Progenitor cell of endocrine pancreas (in vitro differentiated cells): ENCODE measurements around the gene ENDOG. TPM values are rescaled to one million over a fixed set of nuclear protein-coding genes. Genes with fewer than 3 reads are reported as not detected.
"Not testable (repeated sequence)": the region's sequence is repeated elsewhere in the genome, so short reads cannot be mapped to it uniquely, and the experiment has no call there.

Source experiments
- DNase-seq: peaks from one replicate; pipeline ENCODE4 v3.0.0; 2021; ENCODE audit warnings: low spot score; ENCODE audit not compliant: unreplicated experiment
- H3K27ac Mint-ChIP-seq: 2 replicates; pipeline ENCODE4 v1.8.0; 2021; ENCODE audit warnings: mild to moderate bottlenecking, moderate library complexity, mixed read lengths
- H3K27me3 Mint-ChIP-seq: 2 replicates; pipeline ENCODE4 v1.8.0; 2021; ENCODE audit warnings: mixed read lengths
- H3K36me3 Mint-ChIP-seq: 2 replicates; pipeline ENCODE4 v1.8.0; 2022; ENCODE audit warnings: mixed read lengths; ENCODE audit not compliant: insufficient read depth
- H3K4me1 Mint-ChIP-seq: 2 replicates; pipeline ENCODE4 v1.8.0; 2021; ENCODE audit warnings: low read depth, mixed read lengths
- H3K4me3 Mint-ChIP-seq: 2 replicates; pipeline ENCODE4 v1.8.0; 2021; ENCODE audit warnings: low read depth, mild to moderate bottlenecking, moderate library complexity, mixed read lengths
- H3K9me3 Mint-ChIP-seq: 2 replicates; pipeline ENCODE4 v1.8.0; 2021; ENCODE audit warnings: low read depth, mixed read lengths
- total RNA-seq: library from RNA; stranded (reverse); gene quantifications from 2 replicates; pipeline ENCODE4 v1.2.1, GENCODE V29; 2021
- TF ChIP-seq, protein P1 (sequence below): fragments of 200-600 bp; sonication (generic); IDR thresholded peaks from one replicate; pipeline ENCODE4 v1.5.0; 2021; ENCODE audit warnings: antibody characterized with exemption, mild to moderate bottlenecking; ENCODE audit not compliant: unreplicated experiment

ENDOG gene
- total RNA-seq, 1 donor from 2014 or later, result 14.7 TPM

DNA sequence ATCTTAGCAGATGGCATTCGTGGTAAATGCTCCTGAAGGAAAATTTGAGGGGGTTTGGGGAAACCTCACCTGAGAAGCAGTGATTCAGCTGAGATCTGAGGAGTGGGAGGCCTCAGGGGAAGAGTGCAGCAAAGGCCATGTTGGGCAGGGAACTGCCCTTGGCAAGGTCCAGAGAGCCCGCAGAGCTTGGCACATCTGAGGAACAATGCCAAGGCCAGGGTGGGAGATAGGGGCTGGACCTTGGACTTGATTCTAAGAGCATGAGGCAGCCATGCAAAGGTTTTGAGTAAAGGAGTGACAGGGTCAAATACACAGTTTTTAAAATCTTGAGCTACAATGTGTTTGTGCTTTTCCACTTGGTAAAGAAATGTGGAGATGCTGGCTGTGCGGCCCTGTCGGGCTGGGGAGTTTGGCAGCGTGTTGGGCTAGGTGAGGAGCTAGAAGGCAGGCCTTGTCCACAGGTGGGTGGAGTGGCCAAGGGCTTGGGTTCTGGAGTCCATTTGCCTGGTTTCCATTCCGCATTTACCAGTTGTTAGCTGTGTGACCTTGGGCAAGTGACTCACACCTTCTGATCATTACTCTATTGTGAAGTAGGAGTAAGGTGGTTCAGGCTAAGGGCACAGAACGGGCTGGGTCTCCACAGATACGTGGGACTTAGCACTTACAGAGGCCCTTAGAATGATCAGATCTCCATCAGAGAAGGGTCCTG is 25.2 kb upstream of the ENDOG start:
- H3K4me1 Mint-ChIP-seq, result no peaks in the 10 kb centered on the region
- no peaks in the 10 kb centered on the region for H3K27me3 Mint-ChIP-seq
- no peak overlapping the region for H3K4me3 Mint-ChIP-seq
- TF ChIP-seq, protein P1, sequence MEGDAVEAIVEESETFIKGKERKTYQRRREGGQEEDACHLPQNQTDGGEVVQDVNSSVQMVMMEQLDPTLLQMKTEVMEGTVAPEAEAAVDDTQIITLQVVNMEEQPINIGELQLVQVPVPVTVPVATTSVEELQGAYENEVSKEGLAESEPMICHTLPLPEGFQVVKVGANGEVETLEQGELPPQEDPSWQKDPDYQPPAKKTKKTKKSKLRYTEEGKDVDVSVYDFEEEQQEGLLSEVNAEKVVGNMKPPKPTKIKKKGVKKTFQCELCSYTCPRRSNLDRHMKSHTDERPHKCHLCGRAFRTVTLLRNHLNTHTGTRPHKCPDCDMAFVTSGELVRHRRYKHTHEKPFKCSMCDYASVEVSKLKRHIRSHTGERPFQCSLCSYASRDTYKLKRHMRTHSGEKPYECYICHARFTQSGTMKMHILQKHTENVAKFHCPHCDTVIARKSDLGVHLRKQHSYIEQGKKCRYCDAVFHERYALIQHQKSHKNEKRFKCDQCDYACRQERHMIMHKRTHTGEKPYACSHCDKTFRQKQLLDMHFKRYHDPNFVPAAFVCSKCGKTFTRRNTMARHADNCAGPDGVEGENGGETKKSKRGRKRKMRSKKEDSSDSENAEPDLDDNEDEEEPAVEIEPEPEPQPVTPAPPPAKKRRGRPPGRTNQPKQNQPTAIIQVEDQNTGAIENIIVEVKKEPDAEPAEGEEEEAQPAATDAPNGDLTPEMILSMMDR, result no peak
- H3K9me3 Mint-ChIP-seq, result no peaks in the 10 kb centered on the region
- H3K27ac Mint-ChIP-seq, result no peak overlapping the region
- no peak for DNase-seq
- peaks cover 7% of the 10 kb centered on the region for H3K36me3 Mint-ChIP-seq

- not testable (repeated sequence) for DNase-seq, H3K27ac Mint-ChIP-seq, H3K4me1 Mint-ChIP-seq, H3K27me3 Mint-ChIP-seq, H3K9me3 Mint-ChIP-seq, H3K4me3 Mint-ChIP-seq
- H3K36me3 Mint-ChIP-seq, result peaks cover 10% of the 10 kb centered on the region
These were observed 23.3 kb upstream of the ENDOG start for GRCh38 chr9:128794961-128795360.

DNA sequence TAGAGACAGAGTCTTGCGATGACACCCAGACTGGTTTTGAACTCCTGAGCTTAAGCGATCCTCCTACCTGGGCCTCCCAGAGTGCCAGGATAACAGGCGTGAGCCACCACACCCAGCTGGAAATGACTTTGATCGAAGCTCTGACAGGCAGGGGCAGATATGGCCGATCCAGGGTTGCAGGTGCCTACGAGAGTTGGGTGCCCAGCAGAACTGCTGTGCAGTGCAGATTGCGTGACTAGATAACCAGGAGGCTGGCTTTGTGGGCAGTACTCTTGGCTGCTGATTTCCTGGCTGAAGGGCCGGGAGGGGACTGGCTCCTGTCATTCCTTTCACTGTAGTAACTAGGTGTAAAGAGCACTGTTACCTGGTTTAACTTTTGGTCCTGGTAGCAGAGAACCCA is 19.4 kb upstream of the ENDOG start:
- DNase-seq, result no peak
- H3K27me3 Mint-ChIP-seq, result no peaks in the 10 kb centered on the region
- no peaks in the 10 kb centered on the region for H3K9me3 Mint-ChIP-seq
- TF ChIP-seq, protein P1, result no peak
- H3K36me3 Mint-ChIP-seq, result peaks cover 16% of the 10 kb centered on the region
- no peaks in the 10 kb centered on the region for H3K4me1 Mint-ChIP-seq
- H3K27ac Mint-ChIP-seq, result no peak overlapping the region
- H3K4me3 Mint-ChIP-seq, result no peak overlapping the region

GRCh38 chr9:128800061-128800460 is 18.2 kb upstream of the ENDOG start:
- Mint-ChIP-seq H3K9me3 (no peaks in the 10 kb centered on the region), H3K36me3 (peaks cover 17% of the 10 kb centered on the region), H3K4me1 (no peaks in the 10 kb centered on the region), H3K27me3 (no peaks in the 10 kb centered on the region), H3K4me3 (no peak overlapping the region), H3K27ac (no peak overlapping the region)
- TF ChIP-seq, protein P1, result no peak
- no peak for DNase-seq

DNA sequence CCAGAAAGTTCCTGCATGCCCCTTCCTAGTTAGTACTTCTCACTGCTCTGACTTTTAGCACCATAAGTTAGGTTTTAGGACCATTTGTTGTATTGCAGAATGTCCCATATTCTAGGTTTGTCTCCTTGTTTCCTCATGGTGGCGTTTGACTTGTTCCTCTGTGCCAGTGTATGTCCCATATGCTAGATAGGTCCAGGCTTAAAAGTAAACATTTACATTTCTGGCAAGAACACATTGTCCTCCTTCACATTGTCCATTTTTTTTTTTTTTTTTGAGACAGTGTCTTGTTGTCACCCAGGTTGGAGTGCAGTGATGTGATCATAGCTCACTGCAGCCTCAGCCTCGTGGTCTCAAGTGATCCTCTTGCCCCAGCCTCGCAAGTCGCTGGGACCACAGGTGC is 15.8 kb upstream of the ENDOG start:
- TF ChIP-seq, protein P1, result no peak
- H3K9me3 Mint-ChIP-seq, result no peaks in the 10 kb centered on the region
- peak overlapping the region; percentile 78 for H3K27ac Mint-ChIP-seq
- no peaks in the 10 kb centered on the region for H3K4me1 Mint-ChIP-seq
- H3K36me3 Mint-ChIP-seq, result peaks cover 20% of the 10 kb centered on the region
- DNase-seq, result no peak
- no peak overlapping the region for H3K4me3 Mint-ChIP-seq
- no peaks in the 10 kb centered on the region for H3K27me3 Mint-ChIP-seq

- Mint-ChIP-seq H3K9me3 (no peaks in the 10 kb centered on the region), H3K27ac (no peak overlapping the region), H3K36me3 (peaks cover 16% of the 10 kb centered on the region), H3K27me3 (no peaks in the 10 kb centered on the region), H3K4me3 (no peak overlapping the region), H3K4me1 (no peaks in the 10 kb centered on the region)
- no peak for DNase-seq
- TF ChIP-seq, protein P1, result no peak
These were observed 12.6 kb upstream of the ENDOG start for GRCh38 chr9:128805661-128806060.
